Thyroid gland (tissue), 4 donors: Measurements from ENCODE around the gene UNC13C. TPM values are rescaled to one million over a fixed set of nuclear protein-coding genes. Genes with fewer than 3 reads are reported as not detected.

Experiments
- DNase-seq, 2 donors: peaks; one replicate each; pipeline ENCODE4 v3.0.0-alpha.2; 2019
- H3K27ac ChIP-seq, 3 donors: fragments of 200-600 bp; sonication (generic); 1 replicate in 2 of 3; 2 replicates in 1 of 3; pipeline ENCODE4 v1.5.1; 2016 to 2019; ENCODE audit warnings: mild to moderate bottlenecking in 1 of 3, moderate library complexity in 1 of 3
- H3K27me3 ChIP-seq: fragments of 200-600 bp; sonication (generic); one replicate; pipeline ENCODE4 v1.5.1; 2019
- H3K36me3 ChIP-seq, 2 donors: fragments of 200-600 bp; sonication (generic); one replicate each; pipeline ENCODE4 v1.5.1; 2016 to 2019
- H3K4me1 ChIP-seq, 2 donors: fragments of 200-600 bp; sonication (generic); one replicate each; pipeline ENCODE4 v1.5.1; 2017 to 2019
- H3K4me3 ChIP-seq, 3 donors: fragments of 200-600 bp; sonication (generic); replicated peaks in 1 of 3; 1 replicate in 2 of 3; 2 replicates in 1 of 3; pipeline ENCODE4 v1.5.1; 2016; ENCODE audit warnings: mild to moderate bottlenecking in 1 of 3
- H3K9me3 ChIP-seq: fragments of 200-600 bp; sonication (generic); one replicate; pipeline ENCODE4 v1.5.1; 2017
- CTCF ChIP-seq, 6 experiments: fragments of 200-600 bp in 3 of 6; fragments of 450-650 bp in 3 of 6; sonication (generic) in 3 of 6; IDR thresholded peaks; one replicate each; pipeline ENCODE4 v1.5.1; 2016 to 2019; ENCODE audit warnings: antibody characterized with exemption in 6 of 6, mild to moderate bottlenecking in 2 of 6, inconsistent platforms in 1 of 6, moderate library complexity in 1 of 6
- POLR2A ChIP-seq, 2 donors: fragments of 450-650 bp; IDR thresholded peaks; one replicate each; pipeline ENCODE4 v1.6.1; 2017; ENCODE audit warnings: antibody characterized with exemption in 2 of 2, mild to moderate bottlenecking in 2 of 2, moderate library complexity in 1 of 2
- WGBS, 2 donors: methylation state at CpG; one replicate each; pipeline ENCODE4 v1.1.5; 2017; 5-methylcytosine and 5-hydroxymethylcytosine counted together
- intact Hi-C: fragments of 100-400 bp; cut with DNase I; formaldehyde crosslinking; loops from one replicate; pipeline ENCODE4 v1.15.1; 2023
- total RNA-seq, 4 donors: library from RNA; depleted of rRNA; stranded (reverse); fragments of >200 nt; gene quantifications; one replicate each; pipeline ENCODE4 v1.2.3, GENCODE V29; 2016

Gene UNC13C
- total RNA-seq, 4 donors from 2014 or later = 1.1 to 10.6 (median 7.5) TPM

GRCh38 chr15:54033356-54033860, 55.2 kb downstream of the UNC13C start:
- no peak for DNase-seq
- no peak overlapping the region for H3K4me3 ChIP-seq
- H3K36me3 ChIP-seq = no peaks in the 10 kb centered on the region
- no peaks in the 10 kb centered on the region for H3K4me1 ChIP-seq
- no peak overlapping the region for H3K27ac ChIP-seq
- H3K9me3 ChIP-seq = no peaks in the 10 kb centered on the region
- WGBS, 2 donors = 54 to 58% methylated on average over 3 of the region's 3 CpGs
- TF ChIP-seq POLR2A (IDR thresholded peaks at IDR 0.05) (no peak), CTCF (IDR thresholded peaks at IDR 0.05) (no peak)
- intact Hi-C loops = no loop called here
- no peaks in the 10 kb centered on the region for H3K27me3 ChIP-seq

- intact Hi-C loops = no loop called here
- Histone ChIP-seq H3K4me3 (no peak overlapping the region), H3K27me3 (no peaks in the 10 kb centered on the region), H3K9me3 (no peaks in the 10 kb centered on the region), H3K36me3 (no peaks in the 10 kb centered on the region), H3K27ac (no peak overlapping the region), H3K4me1 (no peaks in the 10 kb centered on the region)
- 54 to 70% methylated on average over 3 of the region's 3 CpGs for WGBS, 2 donors
- TF ChIP-seq POLR2A (IDR thresholded peaks at IDR 0.05) (no peak), CTCF (IDR thresholded peaks at IDR 0.05) (no peak)
- no peak for DNase-seq
Observed at GRCh38 chr15:54033869-54034458, 55.7 kb downstream of the UNC13C start.

GRCh38 chr15:54035616-54036015, 57.4 kb downstream of the UNC13C start:
- 91 to 92% methylated on average over 7 of the region's 7 CpGs for WGBS, 2 donors
- Histone ChIP-seq H3K4me1 (no peaks in the 10 kb centered on the region), H3K27me3 (no peaks in the 10 kb centered on the region), H3K4me3 (no peak overlapping the region), H3K27ac (no peak overlapping the region), H3K36me3 (no peaks in the 10 kb centered on the region), H3K9me3 (no peaks in the 10 kb centered on the region)
- no peak for DNase-seq
- intact Hi-C loops = no loop called here
- no peak for TF ChIP-seq CTCF (IDR thresholded peaks at IDR 0.05)
- no peak for TF ChIP-seq POLR2A (IDR thresholded peaks at IDR 0.05)

GRCh38 chr15:54045397-54045796, 67.2 kb downstream of the UNC13C start:
- no peak overlapping the region for H3K27ac ChIP-seq
- H3K9me3 ChIP-seq = no peaks in the 10 kb centered on the region
- no peak overlapping the region for H3K4me3 ChIP-seq
- DNase-seq = no peak
- H3K27me3 ChIP-seq = no peaks in the 10 kb centered on the region
- H3K4me1 ChIP-seq = no peaks in the 10 kb centered on the region
- TF ChIP-seq POLR2A (IDR thresholded peaks at IDR 0.05) (no peak), CTCF (IDR thresholded peaks at IDR 0.05) (no peak)
- 82 to 90% methylated on average over 2 of the region's 2 CpGs for WGBS, 2 donors
- intact Hi-C loops = no loop called here
- no peaks in the 10 kb centered on the region for H3K36me3 ChIP-seq

GRCh38 chr15:54046093-54046492, 67.9 kb downstream of the UNC13C start:
- Histone ChIP-seq H3K27ac (no peak overlapping the region), H3K27me3 (no peaks in the 10 kb centered on the region), H3K4me3 (no peak overlapping the region), H3K36me3 (no peaks in the 10 kb centered on the region), H3K4me1 (no peaks in the 10 kb centered on the region), H3K9me3 (no peaks in the 10 kb centered on the region)
- DNase-seq = no peak
- 89 to 93% methylated on average over 2 of the region's 2 CpGs for WGBS, 2 donors
- intact Hi-C loops = no loop called here
- TF ChIP-seq CTCF (IDR thresholded peaks at IDR 0.05) (no peak), POLR2A (IDR thresholded peaks at IDR 0.05) (no peak)
